ENCODE results near the gene SHB.
"Not testable (repeated sequence)": the region's sequence is repeated elsewhere in the genome, so short reads cannot be mapped to it uniquely, and the experiment has no call there.

SHB gene

DNA sequence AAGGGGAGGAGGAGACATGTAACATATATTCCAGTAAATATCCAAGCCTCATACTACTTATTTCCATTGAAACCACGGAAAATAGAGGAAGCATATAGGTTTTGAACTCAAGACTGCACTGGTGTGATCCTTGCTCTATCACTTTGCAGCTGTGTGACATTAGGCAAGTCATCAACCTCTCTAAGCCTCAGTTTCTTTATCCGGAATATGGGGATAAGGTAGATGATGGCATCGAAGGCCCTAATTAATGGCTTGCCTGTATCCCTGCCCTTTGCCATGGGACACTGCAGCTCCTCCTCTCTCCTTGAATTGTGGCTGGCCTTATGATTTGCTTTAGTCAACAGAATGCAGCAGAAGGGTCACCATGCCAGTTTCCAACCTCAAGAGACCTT is 6.9 kb downstream of the SHB start:
- no peak for DNase-seq

DNA sequence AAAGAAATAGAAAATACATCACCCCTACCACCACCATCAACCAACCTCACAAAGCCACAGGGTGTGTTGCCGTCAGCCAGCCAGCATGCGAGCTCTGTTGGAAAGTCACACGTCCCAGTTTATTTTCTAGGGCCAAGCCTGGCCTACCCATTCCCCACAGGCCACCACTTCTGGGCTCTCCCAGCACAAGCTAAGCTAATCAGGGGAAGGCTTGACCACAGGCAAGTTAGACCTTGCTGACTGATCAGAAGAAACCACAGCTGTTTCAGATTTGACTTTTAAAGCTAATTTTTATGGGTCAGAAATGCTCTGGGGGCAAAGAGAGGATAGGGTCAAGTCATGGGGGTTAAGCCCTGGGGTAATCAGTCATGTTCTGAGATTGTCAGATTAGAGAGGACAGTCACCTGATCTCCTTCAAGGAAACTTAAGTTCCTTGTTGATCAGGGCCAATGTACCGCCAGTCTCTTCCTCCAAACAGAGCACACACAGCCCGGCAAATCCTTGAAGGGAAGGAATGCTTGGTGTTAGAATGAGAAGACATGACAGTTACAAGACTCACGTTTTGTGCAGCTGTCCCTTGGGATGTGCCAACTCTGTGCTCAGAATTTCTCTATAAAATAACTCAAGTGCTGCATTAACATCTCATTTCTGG is 7.6 kb downstream of the SHB start:
- DNase-seq, result no peak

DNA sequence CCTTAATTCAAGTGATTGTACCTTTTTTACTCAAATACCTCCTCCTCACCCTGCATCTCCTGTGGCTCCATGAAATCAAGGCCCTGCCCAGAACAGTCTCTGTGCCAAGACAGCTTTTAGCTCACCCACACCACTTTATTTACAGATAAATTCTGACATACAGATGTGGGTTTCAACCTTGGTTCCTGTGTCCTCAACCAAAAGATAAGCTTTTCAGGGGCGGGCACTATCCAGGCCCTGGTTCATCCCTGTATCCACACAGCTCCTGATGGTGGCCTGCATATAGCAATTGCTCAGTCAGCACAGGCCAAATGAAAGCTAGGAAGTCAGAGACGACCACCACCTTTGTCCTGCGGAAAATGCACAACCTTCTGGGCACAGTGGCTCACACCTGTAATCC is 8.3 kb downstream of the SHB start:
- no peak for DNase-seq

DNA sequence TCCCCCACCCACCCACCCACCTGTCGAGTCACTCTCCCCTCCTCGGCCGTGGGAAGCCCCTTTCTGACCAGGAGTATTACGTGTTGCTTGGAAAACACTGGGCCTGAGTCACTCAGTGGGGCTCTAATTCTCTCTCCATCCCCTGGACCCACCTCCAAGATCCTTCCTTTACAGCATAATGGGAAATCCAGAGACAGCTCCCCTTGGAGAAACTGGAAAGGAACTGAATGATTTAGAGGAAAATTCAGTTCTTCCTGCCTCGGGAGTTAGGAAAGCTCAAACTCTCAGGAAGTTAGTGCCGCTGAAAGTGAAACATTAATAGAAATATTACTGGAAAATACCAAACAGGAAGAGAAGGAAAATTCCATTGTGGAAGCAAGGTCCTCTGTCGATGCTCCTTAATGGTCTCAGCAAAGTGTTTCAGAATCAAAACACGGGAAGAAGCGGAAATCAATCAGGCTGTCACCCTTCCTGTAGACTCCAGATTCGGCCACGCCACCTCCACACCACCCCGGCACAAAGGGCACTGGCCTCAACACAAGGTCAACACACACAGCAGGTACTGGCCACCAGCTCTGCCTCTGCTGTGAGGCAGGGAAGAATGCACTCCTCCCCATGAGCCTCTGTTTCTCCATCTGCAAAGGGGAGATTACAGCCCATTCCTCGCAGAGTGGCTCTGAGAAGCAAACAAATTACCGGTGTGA is 9.6 kb downstream of the SHB start:
- DNase-seq, result no peak

DNA sequence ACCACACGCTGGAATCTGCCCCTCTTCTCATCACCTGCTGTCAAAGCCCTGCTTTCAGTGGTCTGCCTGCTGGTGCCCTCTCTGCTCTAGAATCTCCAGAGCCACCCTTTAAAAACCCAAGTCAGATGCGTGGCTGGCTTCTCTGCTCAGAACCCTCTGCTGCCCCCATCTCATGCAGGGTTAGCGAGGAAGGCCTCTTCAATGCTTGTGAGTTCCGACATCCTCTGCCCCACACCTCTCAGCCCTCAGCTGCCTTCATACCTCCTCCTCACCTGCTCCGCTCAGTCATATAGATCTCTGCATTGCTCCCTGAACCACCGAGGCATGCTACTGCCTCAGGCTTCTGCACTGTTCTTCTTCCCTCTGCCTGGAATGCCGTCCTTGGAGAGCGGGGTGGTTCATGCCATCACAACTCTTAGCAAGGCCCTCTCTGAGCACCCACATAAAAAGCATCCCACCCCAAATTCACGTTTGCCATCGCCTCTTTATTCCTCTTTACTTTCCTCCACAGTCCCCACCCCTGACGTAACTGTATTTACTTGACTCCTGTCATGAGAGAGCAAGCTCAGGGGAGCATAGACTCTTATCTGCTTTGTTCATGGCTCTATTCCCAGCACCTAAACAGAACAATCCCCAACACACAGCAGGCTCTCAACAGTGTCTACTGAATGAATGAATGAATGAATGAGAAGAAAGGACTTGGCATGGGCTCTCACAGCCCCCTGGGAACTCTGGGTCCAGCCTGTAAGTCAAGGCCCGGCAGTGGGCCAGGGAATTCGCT is 10.4 kb downstream of the SHB start:
- no peak for DNase-seq

DNA sequence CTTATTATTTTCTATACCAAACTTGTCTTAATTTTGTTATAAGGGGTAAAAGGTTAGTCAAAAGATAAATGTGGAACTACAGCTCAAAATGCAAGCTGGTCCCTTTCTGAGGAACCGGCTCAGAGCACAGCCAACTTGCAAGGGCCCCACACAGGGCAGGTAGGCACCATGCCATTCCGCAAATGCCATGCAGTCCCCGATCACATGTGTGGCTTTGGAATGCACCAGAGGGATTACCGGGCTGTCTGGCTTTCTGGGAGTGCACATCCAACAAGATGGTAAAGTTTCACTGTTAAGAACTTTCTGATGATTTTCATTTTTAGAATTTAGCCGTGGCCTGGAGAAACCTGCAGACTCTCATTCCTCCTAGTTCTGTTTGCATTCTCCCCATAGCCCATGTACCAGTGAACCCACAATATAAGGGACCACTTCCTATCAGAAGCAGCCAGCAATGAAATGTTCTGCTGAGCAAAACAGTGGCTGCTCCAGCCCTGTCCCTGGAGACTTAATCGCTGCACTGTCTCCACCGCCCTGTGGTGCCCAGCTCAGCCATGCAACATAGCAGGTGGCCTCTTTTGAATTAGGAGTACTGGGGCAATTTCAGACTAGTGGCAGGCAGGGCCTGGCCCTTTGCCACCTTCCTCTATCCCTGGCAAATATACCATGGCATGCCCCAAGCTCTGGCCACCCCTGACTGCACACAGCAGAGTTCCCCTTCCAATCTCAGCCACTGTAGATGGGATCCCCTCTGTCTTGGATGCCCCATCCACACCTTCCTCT is 11.4 kb downstream of the SHB start:
- DNase-seq, result no peak

DNA sequence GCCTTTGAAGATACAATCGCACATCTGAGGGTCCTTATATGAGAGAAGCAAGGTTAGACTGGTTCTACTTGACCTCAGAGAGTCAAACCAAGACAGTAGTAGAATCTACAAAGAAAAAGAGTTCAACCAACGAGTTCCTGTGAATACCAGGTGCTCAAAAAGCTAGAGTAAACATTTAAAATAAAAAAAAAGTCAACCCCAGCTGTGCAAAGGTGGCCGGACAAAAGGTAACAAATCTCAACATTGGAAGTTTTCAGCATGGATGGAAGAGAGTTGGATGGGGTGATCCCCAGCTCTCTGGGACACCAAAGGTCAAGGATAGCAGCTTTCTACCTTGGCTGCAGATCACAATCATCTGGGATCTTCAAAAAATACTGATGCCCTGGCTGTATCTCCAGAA is 14.4 kb downstream of the SHB start:
- DNase-seq, result no peak

DNA sequence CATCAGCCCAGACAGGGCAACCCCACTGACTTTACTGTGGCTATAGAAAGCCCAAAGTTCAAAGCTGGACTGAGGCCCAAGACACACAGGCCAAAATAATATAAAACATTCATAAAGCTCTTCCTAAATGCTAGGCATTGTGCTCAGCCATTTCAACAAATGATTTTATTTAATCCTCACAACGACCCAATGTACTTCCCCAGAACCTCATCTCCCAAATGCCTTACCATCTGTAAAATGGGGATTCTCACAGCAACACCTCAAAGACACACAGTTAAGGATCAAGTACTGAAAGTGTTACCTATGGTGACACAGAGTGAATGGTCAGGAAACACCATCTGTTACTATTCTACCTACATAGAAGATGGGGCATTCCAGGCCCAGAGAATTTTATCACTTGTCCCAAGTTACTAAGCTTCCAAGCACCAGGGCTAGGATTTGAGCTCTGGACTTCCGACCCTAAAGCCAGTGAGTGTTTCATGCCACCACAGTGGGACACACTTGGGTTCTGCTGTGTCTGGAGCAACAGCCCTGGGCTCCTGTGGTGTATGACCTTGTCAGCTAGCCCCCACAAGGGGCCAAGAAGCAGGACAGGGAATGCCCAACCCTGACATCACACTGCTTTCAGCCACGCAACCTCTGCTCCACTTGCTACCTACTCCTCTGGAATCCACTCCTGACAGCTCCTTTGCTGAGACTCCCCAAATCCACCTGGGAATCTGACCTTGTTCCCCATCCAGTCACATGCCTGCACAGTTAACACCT is 15.1 kb downstream of the SHB start:
- DNase-seq, result no peak

DNA sequence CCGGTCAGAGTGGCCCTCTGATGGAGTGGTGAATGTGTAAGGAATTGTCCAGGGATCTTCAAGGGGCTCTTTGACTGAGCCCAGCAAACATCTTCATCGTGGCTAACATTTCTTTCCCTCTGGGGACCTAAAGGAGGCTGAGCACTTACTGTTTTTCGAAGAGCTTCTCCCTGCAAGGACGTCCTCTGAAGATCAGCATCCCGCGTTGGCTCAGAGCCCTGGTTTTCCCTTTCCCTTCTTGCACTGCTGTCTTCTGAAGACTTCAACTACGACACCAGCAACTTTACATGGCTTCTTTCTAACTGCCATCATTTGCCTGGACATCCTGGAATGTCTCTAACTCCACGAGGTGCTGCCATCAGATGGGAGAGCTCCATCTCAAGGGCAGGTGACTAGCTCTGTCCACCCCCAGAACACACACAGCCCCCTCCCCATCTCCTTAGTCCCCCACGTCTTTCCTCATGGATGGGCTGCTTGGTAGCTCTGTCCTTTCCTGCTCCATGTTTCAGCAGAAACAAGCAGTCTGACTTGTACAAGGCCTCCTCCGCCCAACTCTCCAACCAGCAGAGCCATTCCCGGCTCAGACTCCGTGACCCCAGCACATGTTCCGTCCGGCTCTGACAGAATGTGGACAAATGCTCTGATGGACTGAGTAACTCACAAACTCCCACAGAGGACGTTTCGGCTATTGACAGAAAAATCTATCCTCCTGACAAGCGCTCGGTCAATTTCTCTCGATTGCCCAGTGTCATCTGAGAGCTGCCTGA is 17.1 kb downstream of the SHB start:
- DNase-seq, result no peak

DNA sequence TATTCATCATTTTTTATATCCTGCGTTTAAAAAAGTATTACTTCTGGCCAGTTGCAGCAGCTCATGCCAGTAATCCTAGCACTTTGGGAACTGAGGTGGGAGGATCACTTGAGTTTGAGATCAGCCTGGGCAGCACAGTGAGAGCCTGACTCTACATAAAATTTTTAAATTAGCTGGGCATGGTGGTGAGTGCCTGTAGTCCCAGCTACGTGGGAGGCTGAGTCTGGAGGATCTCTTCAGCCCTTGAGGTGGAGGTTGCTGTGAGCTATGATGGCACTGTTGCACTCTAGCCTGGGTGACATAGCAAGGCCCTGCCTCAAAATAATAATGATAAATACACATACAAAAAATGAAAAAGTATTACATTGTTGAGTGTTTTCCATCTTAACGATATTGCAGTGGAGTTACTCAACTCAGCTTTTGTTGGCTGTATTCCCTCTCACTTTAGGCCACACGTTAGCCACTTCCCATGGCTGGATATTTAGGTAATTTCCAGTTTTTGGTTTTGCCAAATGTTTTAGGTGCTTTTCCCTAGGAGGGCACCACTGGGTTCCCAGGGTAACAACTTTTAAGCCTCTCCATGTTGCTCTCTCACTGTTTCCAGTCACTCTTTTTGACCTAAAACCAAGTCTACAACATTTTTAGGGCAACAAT is 20.6 kb downstream of the SHB start:
- no peak for DNase-seq

DNA sequence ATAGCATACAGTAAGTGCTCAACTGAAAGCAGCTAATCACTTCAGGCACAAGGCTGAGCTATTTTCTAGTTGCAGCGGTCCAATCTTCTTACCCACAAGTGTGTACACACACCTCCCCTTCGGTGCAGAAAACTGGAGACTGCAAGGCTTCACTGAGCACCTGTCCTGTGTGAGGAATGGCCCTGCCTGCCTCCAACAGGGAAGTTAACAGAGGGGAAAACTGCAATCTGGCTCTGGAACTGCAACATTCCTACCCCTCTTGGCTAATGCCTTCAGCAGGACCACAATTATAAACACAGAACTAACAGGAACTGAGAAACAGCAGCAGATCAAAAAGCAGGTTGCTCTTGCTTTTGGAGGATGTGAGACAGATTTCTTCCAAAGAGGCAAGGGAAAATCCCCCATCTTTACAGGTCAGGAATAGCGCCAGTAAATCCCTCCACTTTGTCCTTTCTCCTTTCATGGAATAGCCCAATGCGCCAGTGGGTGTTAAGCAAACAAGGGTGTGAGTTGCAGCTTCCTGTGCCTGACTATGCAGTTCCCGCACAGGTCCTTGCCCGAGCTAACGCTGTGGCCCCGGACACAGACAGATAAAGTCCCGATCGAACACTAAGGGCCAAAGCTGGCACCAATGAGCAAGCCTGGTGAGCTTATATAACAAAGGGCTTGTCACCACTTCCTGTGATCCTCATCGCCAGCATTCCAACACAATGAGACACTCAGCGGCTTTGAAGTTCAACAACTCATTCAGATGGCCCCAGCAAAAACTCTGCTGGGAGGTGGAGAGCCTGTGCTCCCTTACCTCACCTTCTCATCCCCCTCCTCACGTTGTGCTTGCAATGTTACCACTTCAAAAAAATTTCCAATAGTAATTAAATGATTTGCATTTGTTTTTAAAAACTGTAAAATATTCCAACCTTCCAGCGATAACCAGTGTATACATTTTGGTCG is 21.5 kb downstream of the SHB start:
- DNase-seq, result no peak

DNA sequence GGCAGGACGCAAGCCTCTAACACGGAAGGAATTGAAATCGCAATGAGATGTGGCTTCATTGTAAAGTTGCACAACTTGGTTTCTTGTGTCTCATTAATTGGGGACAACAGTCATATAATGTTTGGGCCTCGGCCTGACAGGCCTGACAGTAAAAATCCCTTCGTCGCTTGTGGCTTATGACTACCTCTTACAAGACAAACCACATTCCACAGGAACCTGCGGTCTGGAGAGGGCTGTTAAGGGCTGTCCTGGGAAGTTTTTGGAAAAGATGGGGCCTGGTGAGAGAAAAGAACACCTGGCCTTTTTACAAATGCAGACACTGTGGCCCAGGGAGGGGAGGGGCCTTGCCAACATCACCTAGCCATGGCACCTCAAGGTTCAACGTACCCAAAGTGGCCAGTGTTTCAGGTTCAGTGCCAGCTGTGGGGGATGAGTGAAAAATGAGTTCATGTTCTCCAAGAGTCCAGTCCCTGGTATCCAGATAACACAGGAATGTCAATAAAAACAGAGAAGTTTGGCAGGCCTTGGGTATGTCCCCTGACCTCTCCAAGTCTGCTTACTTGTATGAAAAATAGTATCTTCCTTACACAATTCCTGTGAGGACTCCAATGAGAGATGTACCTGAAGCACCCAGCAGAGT is 22.2 kb downstream of the SHB start:
- DNase-seq, result no peak

DNA sequence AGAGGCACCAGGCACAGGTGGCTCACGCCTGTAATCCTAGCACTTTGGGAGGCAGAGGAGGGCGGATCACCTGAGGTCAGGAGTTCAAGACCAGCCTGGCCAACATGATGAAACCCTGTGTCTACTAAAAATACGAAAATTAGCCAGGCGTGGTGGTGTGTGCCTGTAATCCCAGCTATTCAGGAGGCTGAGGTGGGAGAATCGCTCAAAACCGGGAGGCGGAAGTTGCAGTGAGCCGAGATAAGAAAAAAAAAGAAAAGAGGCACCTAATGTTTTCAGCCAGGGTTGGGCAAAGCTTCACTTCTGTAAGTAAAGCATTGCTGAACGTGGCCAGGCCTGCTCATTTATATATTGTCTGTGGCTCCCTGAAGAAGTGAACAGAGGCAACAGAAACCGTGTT is 23.1 kb downstream of the SHB start:
- DNase-seq, result not testable (repeated sequence)

DNA sequence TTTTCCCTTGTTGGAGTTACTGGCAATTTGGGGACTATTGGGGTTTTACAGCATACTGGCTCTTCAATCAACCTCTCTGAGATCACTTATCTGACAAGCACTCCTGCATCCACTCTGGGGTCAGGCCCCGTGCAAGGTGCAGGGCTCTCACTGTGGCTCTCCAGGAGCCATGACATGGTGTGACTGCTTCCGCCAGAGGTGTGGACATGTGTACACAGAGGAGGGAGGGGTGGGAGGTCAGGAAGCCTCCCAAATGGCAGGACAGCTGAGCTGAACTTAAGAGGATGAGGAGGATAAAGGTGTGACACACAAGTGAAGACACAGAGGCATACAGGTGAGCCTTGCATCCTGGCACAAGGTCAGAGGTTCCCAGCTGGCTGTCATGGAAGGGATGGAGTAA is 24.3 kb downstream of the SHB start:
- no peak for DNase-seq

DNA sequence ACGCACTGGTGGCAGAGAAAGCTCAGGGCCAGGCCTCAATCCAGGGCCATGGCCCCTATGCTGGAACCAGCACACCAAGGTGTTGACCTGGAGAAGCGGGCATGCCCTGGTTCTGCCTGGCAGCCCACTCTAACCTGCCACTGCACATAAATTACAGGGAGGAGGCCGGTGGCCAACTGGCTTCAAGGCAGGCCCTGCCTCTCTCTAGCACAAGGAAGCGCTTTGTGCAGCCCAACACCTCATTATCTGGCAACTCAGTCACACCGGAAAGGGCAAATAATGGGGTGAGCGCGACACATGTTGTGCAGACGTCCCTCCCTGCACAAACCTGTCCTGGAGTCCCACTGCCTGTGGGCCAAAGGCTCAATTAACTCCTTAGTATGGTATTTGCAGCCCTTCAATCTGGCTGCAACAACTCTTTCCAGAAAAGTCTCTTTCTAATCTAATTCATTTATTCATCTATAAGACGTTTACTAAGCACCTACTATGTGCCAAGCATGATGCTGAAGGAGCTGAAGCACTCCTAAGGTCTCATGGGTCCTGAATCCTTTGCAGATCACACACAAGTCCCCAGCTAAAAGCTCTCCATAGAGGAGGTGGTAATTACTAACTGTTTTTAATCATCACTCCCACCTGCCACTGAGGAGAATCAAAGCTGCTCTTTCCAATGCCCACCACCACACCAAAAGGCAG is 24.9 kb downstream of the SHB start:
- DNase-seq, result no peak

DNA sequence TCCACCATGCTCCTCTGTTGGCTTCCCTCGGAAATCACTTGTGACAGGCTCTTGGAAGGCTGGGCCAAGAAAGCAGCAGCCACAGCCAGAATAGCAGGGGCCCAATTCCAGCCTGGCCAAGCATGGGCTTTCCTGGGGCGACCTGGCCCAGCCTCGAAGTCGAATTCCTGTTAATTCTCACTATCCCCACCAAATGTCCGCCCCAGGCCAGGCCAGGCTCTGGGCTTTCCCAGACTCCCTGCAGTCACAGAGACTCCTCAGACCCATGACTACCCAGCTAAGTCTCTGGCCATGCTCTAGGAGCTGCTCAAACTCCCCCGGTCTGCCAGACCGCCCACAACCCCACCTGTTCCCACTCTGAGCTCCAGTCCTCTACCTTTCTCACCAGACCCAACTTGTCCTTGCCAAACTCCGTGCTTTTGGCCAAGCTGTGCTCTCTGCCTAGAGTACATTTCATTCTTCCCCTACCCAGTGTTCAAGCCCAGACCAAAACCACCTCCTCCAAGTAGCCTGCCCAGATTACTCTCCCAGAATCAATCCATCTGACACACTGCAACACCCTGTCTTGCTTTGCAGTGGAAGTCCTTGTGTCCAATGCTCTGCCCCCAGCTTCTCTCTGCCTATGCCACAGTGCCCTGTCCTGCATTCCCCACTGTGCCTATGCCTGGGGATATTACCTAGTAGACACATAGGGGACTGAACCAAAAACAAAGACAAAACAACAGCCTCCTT is 26.2 kb downstream of the SHB start:
- DNase-seq, result no peak

DNA sequence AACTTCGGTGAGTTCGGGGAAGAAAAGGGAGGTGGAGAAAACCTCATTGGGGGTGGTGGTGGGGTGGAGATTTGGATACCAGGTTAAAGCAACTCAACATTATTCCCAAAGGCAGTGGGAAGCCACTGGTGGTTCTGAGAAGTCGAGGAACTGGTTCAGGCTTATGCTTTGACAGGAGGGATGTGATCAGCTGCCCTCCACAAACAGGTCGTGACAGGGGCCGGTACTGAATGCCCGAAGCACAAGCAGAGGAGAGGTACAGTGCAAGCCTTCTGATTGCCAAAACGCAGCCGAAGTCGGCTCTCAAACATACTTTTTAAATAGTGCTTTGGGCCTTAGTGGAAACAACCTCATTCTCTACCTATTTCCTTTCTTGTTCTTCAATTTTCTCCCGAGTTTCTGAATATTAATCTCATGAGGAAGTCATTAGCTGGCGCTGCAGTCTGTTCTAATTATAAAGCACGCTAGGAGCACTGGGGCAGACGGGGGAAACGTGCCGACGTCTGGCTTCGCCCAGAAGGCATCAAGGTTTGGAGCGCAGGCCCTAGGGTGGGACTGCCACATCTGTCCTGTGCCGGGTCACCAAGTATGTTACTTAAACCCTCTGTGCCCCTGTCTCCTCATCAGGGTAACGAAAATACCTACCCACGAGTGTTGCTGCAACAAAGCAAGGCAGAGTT is 27.3 kb downstream of the SHB start:
- no peak for DNase-seq

Data from activated CD4-positive, alpha-beta T cell treated with anti-CD3 and anti-CD28 coated beads, Interleukin-2, Interleukin-6, amounts not matched to agents 100 ng/mL and 50 ng/mL, durations not matched to agents 16 hours and 8 hours (primary cell).